Measurements from ENCODE around the gene TMEM9.
A peak's percentile ranks its signal among the peaks of the same experiment; 100 is the strongest.

The TMEM9 gene

GRCh38 chr1:201104141-201104540 is 50.1 kb downstream of the TMEM9 start:
- peaks cover 5% of the 10 kb centered on the region for H3K27me3 Mint-ChIP-seq (ENCODE audit: low read depth)
- no peaks in the 10 kb centered on the region for H3K9me3 Mint-ChIP-seq
- H3K4me1 Mint-ChIP-seq: peaks cover 55% of the 10 kb centered on the region
- no peak overlapping the region for H3K4me3 Mint-ChIP-seq
- H3K27ac Mint-ChIP-seq: peak overlapping the region in 1 of 3 experiments; percentile 3
- no peaks in the 10 kb centered on the region for H3K36me3 Mint-ChIP-seq (ENCODE audit: low read depth)
- no peak for TF ChIP-seq CTCF (IDR thresholded peaks at IDR 0.05; ENCODE audit: unreplicated experiment in 3 of 3)

GRCh38 chr1:201103666-201104065 is 50.6 kb downstream of the TMEM9 start:
- Mint-ChIP-seq H3K27me3 (ENCODE audit: low read depth) (peaks cover 5% of the 10 kb centered on the region), H3K4me1 (peaks cover 60% of the 10 kb centered on the region), H3K4me3 (peak overlapping the region in 1 of 3 experiments; percentile 17), H3K9me3 (no peaks in the 10 kb centered on the region), H3K27ac (no peak overlapping the region), H3K36me3 (ENCODE audit: low read depth) (no peaks in the 10 kb centered on the region)
- TF ChIP-seq CTCF (IDR thresholded peaks at IDR 0.05; ENCODE audit: unreplicated experiment in 3 of 3): no peak

GRCh38 chr1:201100169-201100930 is 53.9 kb downstream of the TMEM9 start:
- TF ChIP-seq CTCF (IDR thresholded peaks at IDR 0.05; ENCODE audit: unreplicated experiment in 3 of 3): no peak
- Mint-ChIP-seq H3K4me3 (no peak overlapping the region), H3K27me3 (ENCODE audit: low read depth) (peaks cover 5% of the 10 kb centered on the region), H3K9me3 (no peaks in the 10 kb centered on the region), H3K36me3 (ENCODE audit: low read depth) (no peaks in the 10 kb centered on the region), H3K27ac (no peak overlapping the region), H3K4me1 (peaks cover 79% of the 10 kb centered on the region)

- Mint-ChIP-seq H3K27me3 (ENCODE audit: low read depth) (peaks cover 5% of the 10 kb centered on the region), H3K36me3 (ENCODE audit: low read depth) (no peaks in the 10 kb centered on the region), H3K27ac (peak overlapping the region; percentile 14 to 62 (median 56)), H3K4me3 (peak overlapping the region in 1 of 3 experiments; percentile 34), H3K9me3 (no peaks in the 10 kb centered on the region), H3K4me1 (peaks cover 81% of the 10 kb centered on the region)
- no peak for TF ChIP-seq CTCF (IDR thresholded peaks at IDR 0.05; ENCODE audit: unreplicated experiment in 3 of 3)
Observed at GRCh38 chr1:201098992-201099677, 55.1 kb downstream of the TMEM9 start.

- peaks cover 5% of the 10 kb centered on the region for H3K27me3 Mint-ChIP-seq (ENCODE audit: low read depth)
- H3K27ac Mint-ChIP-seq: peak overlapping the region in 2 of 3 experiments; percentile 82 to 89
- H3K4me1 Mint-ChIP-seq: peaks cover 88% of the 10 kb centered on the region
- TF ChIP-seq CTCF (IDR thresholded peaks at IDR 0.05; ENCODE audit: unreplicated experiment in 3 of 3): no peak
- no peaks in the 10 kb centered on the region for H3K36me3 Mint-ChIP-seq (ENCODE audit: low read depth)
- peak overlapping the region in 1 of 3 experiments; percentile 14 for H3K4me3 Mint-ChIP-seq
- H3K9me3 Mint-ChIP-seq: no peaks in the 10 kb centered on the region
Observed at GRCh38 chr1:201096977-201097856, 57.1 kb downstream of the TMEM9 start.
